K562 treated with DMSO at 1 percent for 24 hours (cell line): ENCODE measurements around the gene ZSCAN22. TPM values are rescaled to one million over a fixed set of nuclear protein-coding genes. Genes with fewer than 3 reads are reported as not detected.

Experiments used
- total RNA-seq: library from RNA; unstranded; fragments of 300-600 nt; gene quantifications from 2 replicates; pipeline ENCODE4 v1.2.3, GENCODE V29; 2022; ENCODE audit warnings: low read depth; ENCODE audit not compliant: insufficient read depth

Gene ZSCAN22
- total RNA-seq = 2.2 and 3.1 TPM in 2 replicates

GRCh38 chr19:58326914-58327726 is at the start of gene ZSCAN22:
Gene ZSCAN22, plus strand, starts transcription at chr19:58326994. Its CDS starts 7,809 bp downstream, at chr19:58334803.

GRCh38 chr19:58278541-58279041 is 48.2 kb upstream of the ZSCAN22 start, which contains the start of gene ZNF8:
Gene ZNF8, plus strand, starts transcription at chr19:58278955. Its CDS starts 127 bp downstream, at chr19:58279082.

GRCh38 chr19:58305065-58305931 is 21.5 kb upstream of the ZSCAN22 start, which contains the start of gene ERVK3-1:
Gene ERVK3-1, plus strand, starts transcription at chr19:58305377. Its CDS starts 6,792 bp downstream, at chr19:58312169.

DNA sequence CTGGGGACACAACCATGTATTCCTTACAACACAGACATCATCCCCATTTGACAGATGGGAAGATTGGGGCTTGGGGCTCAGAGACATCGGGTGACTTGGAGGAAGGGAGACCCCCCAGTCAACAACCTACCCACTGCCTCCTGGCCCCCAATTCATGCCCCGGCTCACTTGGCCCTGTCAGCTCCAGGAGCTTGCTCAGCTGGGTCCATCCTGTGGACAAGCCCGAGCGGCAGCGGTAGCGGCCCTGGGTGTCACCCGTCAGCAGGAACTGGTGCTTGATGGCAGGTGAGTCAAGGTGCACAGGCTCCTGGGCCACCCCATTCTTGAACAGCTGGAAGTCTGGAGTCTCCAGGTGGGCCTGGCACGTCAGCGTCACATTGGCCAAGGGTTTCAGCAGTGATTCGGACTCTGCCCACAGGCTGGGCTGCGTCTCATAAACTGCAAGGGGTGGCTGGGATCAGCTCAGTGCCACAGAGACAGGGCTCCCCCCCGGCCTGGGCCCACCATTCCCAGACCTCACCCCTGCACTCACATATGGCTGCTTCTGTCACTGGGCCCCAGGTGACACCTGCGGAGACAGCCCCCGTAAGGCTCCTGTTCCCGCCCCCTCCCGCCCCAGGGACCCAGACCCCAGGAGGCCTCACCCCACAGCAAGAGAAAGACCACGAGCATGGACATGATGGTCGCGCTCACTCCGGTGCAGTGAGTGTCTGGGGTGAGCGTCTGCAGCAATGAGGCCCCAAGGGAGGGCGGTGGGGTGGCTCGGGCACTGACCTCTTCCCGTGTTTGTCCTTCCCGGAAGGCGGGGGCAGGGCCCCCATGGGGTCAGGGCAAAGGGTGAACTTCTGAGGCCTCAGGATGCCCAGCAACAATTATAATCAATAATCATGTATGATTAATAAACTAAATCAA is 26.2 kb downstream of the ZSCAN22 start, which contains the start of gene A1BG:
TSS of gene A1BG (minus strand) at position 733 of the 912 bp plus-strand sequence. CDS start at position 678, 55 bp downstream.

GRCh38 chr19:58362272-58362994 is 35.6 kb downstream of the ZSCAN22 start, which contains the start of gene ZNF497:
Gene ZNF497, minus strand, starts transcription at chr19:58362751. Its CDS starts 5,116 bp downstream, at chr19:58357635.

GRCh38 chr19:58380662-58381459 is 54.1 kb downstream of the ZSCAN22 start, which contains the start of gene ZNF837:
Gene ZNF837, minus strand, starts transcription at chr19:58381030. Its CDS starts 11,698 bp downstream, at chr19:58369332.

GRCh38 chr19:58386576-58387337 is 60.0 kb downstream of the ZSCAN22 start, which contains the start of gene RPS5:
Gene RPS5, plus strand, starts transcription at chr19:58387269. Its CDS starts 869 bp downstream, at chr19:58388138.

Other genes with a start within 250 kb of the ZSCAN22 start
- gene ZSCAN18, start 228.8 kb upstream of the ZSCAN22 start, total RNA-seq = 7.9 and 11.5 TPM in 2 replicates
- 2.6 and 2.7 TPM in 2 replicates for gene ZNF329, start 176.2 kb upstream of the ZSCAN22 start, total RNA-seq
- 33.1 and 33.2 TPM in 2 replicates for gene ZNF274, start 143.9 kb upstream of the ZSCAN22 start, total RNA-seq
- 28.3 and 28.5 TPM in 2 replicates for gene ZNF544, start 98.1 kb upstream of the ZSCAN22 start, total RNA-seq
- 1.5 and 1.7 TPM in 2 replicates for gene ZNF8, start 48.0 kb upstream of the ZSCAN22 start, total RNA-seq
- gene ERVK3-1, start 21.6 kb upstream of the ZSCAN22 start, total RNA-seq = 79.3 and 90.5 TPM in 2 replicates
- gene A1BG, start 26.5 kb downstream of the ZSCAN22 start, total RNA-seq = 53.9 and 61.3 TPM in 2 replicates
- 6.2 and 6.8 TPM in 2 replicates for gene ZNF497, start 35.8 kb downstream of the ZSCAN22 start, total RNA-seq
- gene ZNF837, start 54.0 kb downstream of the ZSCAN22 start, total RNA-seq = 5.8 and 6.7 TPM in 2 replicates
- 5,699 and 5,966 TPM in 2 replicates for gene RPS5, start 60.3 kb downstream of the ZSCAN22 start, total RNA-seq
- gene RNF225, start 68.7 kb downstream of the ZSCAN22 start, total RNA-seq = not detected in 2 replicates
- gene ZNF584, start 81.7 kb downstream of the ZSCAN22 start, total RNA-seq = 31.3 and 34.8 TPM in 2 replicates
- 0.44 and 1.00 TPM in 2 replicates for gene ZNF132, start 113.2 kb downstream of the ZSCAN22 start, total RNA-seq
- gene ZNF324B, start 124.6 kb downstream of the ZSCAN22 start, total RNA-seq = 7.5 and 10.6 TPM in 2 replicates
- gene ZNF324, start 140.1 kb downstream of the ZSCAN22 start, total RNA-seq = 16.9 and 19.2 TPM in 2 replicates
- 15.2 and 15.7 TPM in 2 replicates for gene ZNF446, start 149.4 kb downstream of the ZSCAN22 start, total RNA-seq
- gene SLC27A5, start 185.0 kb downstream of the ZSCAN22 start, total RNA-seq = 19.7 and 26.5 TPM in 2 replicates
- 20.5 and 25.2 TPM in 2 replicates for gene ZBTB45, start 192.8 kb downstream of the ZSCAN22 start, total RNA-seq
- 902 and 994 TPM in 2 replicates for gene TRIM28, start 217.1 kb downstream of the ZSCAN22 start, total RNA-seq
- 154 and 169 TPM in 2 replicates for gene CHMP2A, start 228.1 kb downstream of the ZSCAN22 start, total RNA-seq
- 151 and 152 TPM in 2 replicates for gene UBE2M, start 231.6 kb downstream of the ZSCAN22 start, total RNA-seq
- gene MZF1, start 246.3 kb downstream of the ZSCAN22 start, total RNA-seq = 20.4 and 23.0 TPM in 2 replicates